RWPE2 (cell line): ENCODE results near the gene HS3ST6.
"Not testable (repeated sequence)": the region's sequence is repeated elsewhere in the genome, so short reads cannot be mapped to it uniquely, and the experiment has no call there.

Experiments
- ATAC-seq: fragments of 200-7000 bp; cut with Tn5 transposase; 3 replicates; pipeline ENCODE4 v1.9.1; 2021; ENCODE audit warnings: low read depth
- DNase-seq: peaks from one replicate; pipeline ENCODE4 v3.0.0-alpha.2; 2020; ENCODE audit warnings: low spot score
- H3K27ac ChIP-seq: fragments of 450-650 bp; 2 replicates; pipeline ENCODE4 v1.5.1; 2017; ENCODE audit warnings: mild to moderate bottlenecking; ENCODE audit not compliant: poor library complexity, severe bottlenecking
- H3K27me3 ChIP-seq: fragments of 250-450 bp; sonication (Bioruptor Pico); 2 replicates; pipeline ENCODE4 v1.5.1; 2021; ENCODE audit warnings: mild to moderate bottlenecking, moderate library complexity; ENCODE audit not compliant: insufficient read depth, poor library complexity, severe bottlenecking
- H3K36me3 ChIP-seq: fragments of 250-450 bp; sonication (Bioruptor Pico); 2 replicates; pipeline ENCODE4 v1.5.1; 2020; ENCODE audit warnings: low read depth, mild to moderate bottlenecking, moderate library complexity
- H3K4me1 ChIP-seq: fragments of 250-450 bp; sonication (Bioruptor Pico); 2 replicates; pipeline ENCODE4 v1.5.1; 2021; ENCODE audit warnings: mild to moderate bottlenecking, moderate library complexity; ENCODE audit not compliant: insufficient read depth, poor library complexity, severe bottlenecking
- H3K4me3 ChIP-seq: fragments of 250-450 bp; sonication (Bioruptor Pico); 2 replicates; pipeline ENCODE4 v1.5.1; 2021; ENCODE audit warnings: mild to moderate bottlenecking, moderate library complexity; ENCODE audit not compliant: severe bottlenecking
- H3K9me3 ChIP-seq: fragments of 250-450 bp; sonication (Bioruptor Pico); 2 replicates; pipeline ENCODE4 v1.5.1; 2021; ENCODE audit warnings: mild to moderate bottlenecking, moderate library complexity; ENCODE audit not compliant: severe bottlenecking
- TF ChIP-seq, protein P1 (sequence below): fragments of 450-650 bp; IDR thresholded peaks from one replicate; pipeline ENCODE4 v1.5.1; 2017; ENCODE audit warnings: mild to moderate bottlenecking, moderate library complexity; ENCODE audit not compliant: poor library complexity, severe bottlenecking

The HS3ST6 gene

DNA sequence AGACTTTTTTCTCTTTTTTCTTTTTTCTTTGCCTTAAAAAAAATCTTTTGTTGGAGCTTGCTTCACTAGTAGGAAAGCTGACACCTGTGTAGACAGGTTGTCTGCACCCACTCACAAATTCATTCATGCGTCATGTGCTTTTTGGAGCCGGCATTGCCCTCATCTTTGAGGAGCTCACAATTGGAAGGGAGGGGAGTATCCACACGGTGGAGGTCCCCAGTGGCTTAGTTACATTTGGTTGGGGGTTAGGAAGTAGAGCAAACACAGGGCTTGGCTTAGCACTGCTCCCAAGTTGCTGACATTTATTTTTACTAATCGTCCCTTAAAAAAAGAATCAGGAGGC is 27.5 kb downstream of the HS3ST6 start:
- TF ChIP-seq, protein P1, sequence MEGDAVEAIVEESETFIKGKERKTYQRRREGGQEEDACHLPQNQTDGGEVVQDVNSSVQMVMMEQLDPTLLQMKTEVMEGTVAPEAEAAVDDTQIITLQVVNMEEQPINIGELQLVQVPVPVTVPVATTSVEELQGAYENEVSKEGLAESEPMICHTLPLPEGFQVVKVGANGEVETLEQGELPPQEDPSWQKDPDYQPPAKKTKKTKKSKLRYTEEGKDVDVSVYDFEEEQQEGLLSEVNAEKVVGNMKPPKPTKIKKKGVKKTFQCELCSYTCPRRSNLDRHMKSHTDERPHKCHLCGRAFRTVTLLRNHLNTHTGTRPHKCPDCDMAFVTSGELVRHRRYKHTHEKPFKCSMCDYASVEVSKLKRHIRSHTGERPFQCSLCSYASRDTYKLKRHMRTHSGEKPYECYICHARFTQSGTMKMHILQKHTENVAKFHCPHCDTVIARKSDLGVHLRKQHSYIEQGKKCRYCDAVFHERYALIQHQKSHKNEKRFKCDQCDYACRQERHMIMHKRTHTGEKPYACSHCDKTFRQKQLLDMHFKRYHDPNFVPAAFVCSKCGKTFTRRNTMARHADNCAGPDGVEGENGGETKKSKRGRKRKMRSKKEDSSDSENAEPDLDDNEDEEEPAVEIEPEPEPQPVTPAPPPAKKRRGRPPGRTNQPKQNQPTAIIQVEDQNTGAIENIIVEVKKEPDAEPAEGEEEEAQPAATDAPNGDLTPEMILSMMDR = no peak
- no peaks in the 10 kb centered on the region for H3K36me3 ChIP-seq

DNA sequence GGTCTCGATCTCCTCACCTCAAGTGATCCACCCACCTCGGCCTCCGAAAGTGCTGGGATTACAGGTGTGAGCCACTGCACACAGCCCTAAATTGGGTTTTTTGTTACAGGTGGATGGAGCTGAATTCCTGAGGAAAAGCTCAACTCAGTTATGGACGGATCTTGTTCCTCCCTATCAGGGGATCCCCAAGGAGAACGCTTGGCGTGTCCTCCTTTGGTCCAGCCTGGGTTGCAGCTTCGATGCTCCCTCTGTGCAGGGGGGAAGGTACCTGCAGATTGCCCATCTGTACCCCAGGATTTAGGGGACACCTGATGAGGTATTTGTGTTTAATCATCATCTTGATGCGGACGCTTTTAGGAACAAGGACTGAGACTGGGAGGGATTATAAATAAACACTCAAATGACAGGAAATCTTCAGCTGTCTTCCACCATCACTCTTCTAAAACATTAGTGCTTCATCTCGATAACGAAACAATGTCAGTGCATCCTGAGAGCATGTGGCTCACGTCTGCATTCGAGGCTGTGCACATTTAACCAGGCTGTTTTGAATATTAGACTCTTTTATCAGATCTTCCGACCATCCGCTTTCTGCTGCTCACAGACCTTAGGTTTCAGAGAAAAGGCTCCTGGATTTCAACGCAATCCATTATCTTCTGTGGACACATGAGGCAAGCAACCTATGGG is 28.0 kb downstream of the HS3ST6 start:
- TF ChIP-seq, protein P1 = no peak
- Histone ChIP-seq H3K9me3 (no peaks in the 10 kb centered on the region), H3K27me3 (no peaks in the 10 kb centered on the region), H3K4me1 (no peaks in the 10 kb centered on the region), H3K27ac (no peak overlapping the region), H3K4me3 (no peak overlapping the region), H3K36me3 (no peaks in the 10 kb centered on the region)
- no peak for ATAC-seq
- DNase-seq = no peak

More for the DNA sequence above, 27.5 kb downstream of the HS3ST6 start:
- no peak overlapping the region for H3K27ac ChIP-seq
- H3K9me3 ChIP-seq = no peaks in the 10 kb centered on the region
- no peak overlapping the region for H3K4me3 ChIP-seq
- H3K4me1 ChIP-seq = no peaks in the 10 kb centered on the region
- DNase-seq (no peak), ATAC-seq (no peak)
- no peaks in the 10 kb centered on the region for H3K27me3 ChIP-seq

DNA sequence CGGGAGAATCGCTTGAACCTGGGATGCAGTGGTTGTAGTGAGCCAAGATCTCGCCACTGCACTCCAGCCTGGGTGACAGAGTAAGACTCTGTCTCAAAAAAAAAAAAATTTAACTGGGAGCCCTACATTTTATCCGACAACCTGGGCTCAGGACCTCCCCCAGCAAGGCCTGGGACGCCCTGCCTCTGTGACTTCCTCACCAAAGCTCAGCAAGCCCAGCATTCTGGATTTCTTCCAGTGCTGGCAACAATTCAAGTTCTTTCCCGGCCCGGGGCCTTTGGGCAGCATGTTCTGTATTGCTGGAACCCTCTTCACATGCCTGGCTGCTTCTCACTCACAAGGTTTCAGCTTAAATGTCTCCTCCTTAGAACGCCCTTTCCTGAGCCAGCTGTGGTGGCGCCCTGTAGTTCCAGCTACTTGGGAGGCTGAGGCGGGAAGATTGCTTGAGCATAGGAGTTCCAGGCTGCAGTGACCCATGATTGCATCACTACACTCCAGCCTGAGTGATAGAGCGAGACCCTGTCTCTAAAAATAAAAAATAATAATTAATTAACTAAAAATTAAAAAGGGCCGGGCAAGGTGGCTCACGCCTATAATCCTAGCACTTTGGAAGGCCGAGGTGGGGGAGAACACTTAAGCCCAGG is 30.4 kb downstream of the HS3ST6 start:
- Histone ChIP-seq H3K36me3 (no peaks in the 10 kb centered on the region), H3K27ac (no peak overlapping the region), H3K9me3 (no peaks in the 10 kb centered on the region), H3K4me3 (no peak overlapping the region), H3K4me1 (no peaks in the 10 kb centered on the region), H3K27me3 (no peaks in the 10 kb centered on the region)
- DNase-seq (no peak), ATAC-seq (no peak)
- TF ChIP-seq, protein P1 = no peak

DNA sequence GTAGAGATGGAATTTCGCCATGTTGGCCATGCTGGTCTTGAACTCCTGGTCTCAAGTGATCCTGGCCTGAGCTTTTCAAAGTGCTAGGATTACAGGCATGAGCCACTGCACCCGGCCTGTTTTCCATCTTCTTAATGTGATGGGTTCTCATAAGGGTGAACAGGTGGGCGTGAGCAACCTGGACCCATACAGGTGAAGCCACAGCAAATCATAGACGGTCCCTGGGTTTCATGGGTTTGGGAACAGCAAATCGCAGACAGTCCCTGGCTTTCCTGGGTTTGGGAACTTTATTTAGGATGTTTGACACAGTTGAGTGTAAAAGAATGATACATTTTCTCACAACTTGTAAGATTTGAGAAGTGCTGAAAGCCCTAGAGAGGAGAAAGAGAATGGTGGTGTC is 33.3 kb downstream of the HS3ST6 start:
- DNase-seq (no peak), ATAC-seq (no peak)
- H3K4me3 ChIP-seq = no peak overlapping the region
- H3K27me3 ChIP-seq = no peaks in the 10 kb centered on the region
- H3K9me3 ChIP-seq = no peaks in the 10 kb centered on the region
- no peaks in the 10 kb centered on the region for H3K4me1 ChIP-seq
- no peaks in the 10 kb centered on the region for H3K36me3 ChIP-seq
- TF ChIP-seq, protein P1 = no peak
- no peak overlapping the region for H3K27ac ChIP-seq

DNA sequence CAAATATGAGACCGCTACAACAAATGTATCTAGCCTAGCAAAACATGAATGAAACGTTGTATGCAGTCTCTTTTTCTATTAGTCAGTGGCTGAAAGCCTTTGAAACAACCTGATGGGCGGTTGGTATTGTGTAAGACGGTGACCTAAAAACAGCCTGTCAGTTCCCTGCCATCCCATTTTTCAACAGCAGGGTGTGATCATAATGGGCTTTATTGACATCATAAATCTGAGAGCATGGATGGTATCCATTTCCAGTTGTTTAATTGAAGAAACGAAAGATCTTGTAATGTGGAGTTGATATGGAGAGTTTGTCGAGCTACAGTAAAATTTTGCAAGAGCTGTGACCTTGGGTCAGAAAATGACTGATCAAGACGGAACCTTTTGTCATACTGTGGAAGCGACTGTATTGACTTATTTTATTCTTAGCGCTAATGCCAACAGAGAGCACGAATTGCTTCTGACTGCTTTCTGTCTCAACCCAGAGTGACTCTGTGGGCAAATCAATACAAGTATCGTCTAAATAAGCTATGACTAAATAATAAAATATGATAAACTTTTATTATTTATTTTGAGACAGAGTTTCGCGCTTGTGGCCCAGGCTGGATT is 34.0 kb downstream of the HS3ST6 start:
- ATAC-seq (no peak), DNase-seq (no peak)
- H3K4me1 ChIP-seq = no peaks in the 10 kb centered on the region
- no peak overlapping the region for H3K27ac ChIP-seq
- no peaks in the 10 kb centered on the region for H3K27me3 ChIP-seq
- H3K4me3 ChIP-seq = no peak overlapping the region
- H3K36me3 ChIP-seq = no peaks in the 10 kb centered on the region
- H3K9me3 ChIP-seq = no peaks in the 10 kb centered on the region
- TF ChIP-seq, protein P1 = peak; percentile 15

DNA sequence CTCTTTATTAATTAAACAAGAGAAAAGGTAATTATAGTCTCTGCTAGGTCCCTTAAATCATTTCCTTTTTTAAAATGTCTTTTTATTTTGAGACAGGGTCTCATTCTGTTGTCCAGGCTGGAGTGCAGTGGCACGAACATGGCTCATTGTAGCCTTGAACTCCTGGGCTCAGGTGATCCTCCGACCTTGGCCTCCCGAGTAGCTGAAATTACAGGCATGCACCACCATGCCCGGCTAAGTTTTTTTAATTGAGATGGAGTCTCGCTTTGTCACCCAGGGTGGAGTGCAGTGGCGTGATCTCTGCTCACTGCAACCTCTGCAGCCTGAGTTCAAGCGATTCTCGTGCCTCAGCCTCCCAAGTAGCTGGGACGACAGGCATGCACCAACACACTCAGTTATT is 37.0 kb downstream of the HS3ST6 start:
- H3K27me3 ChIP-seq, ATAC-seq, H3K9me3 ChIP-seq, H3K36me3 ChIP-seq, H3K4me1 ChIP-seq, H3K27ac ChIP-seq, H3K4me3 ChIP-seq, DNase-seq: not testable (repeated sequence)
